ENCODE data around the gene VAMP3. TPM values are rescaled to one million over a fixed set of nuclear protein-coding genes. Genes with fewer than 3 reads are reported as not detected.
A peak's percentile ranks its signal among the peaks of the same experiment; 100 is the strongest.

VAMP3 gene
- total and polyA plus RNA-seq, 9 of the 15 experiments (the other 6 are each of a cell fraction or from before 2014, with no cell fraction given): 27.1 to 71.3 (median 47.5) TPM

- 0 out of 2 replicates have a peak, but pooled peaks have one; percentile 8 for TF ChIP-seq ATF7 (IDR thresholded peaks at IDR 0.05)
- TF ChIP-seq ZEB2 (IDR thresholded peaks at IDR 0.05): no peak
- no peak for TF ChIP-seq NR0B1 (IDR thresholded peaks at IDR 0.05; ENCODE audit: partially characterized antibody)
- 0 out of 2 replicates have a peak, but pooled peaks have one; percentile 20 for TF ChIP-seq RB1 (IDR thresholded peaks at IDR 0.05; ENCODE audit: low read depth)
- TF ChIP-seq ZNF384 (IDR thresholded peaks at IDR 0.05; ENCODE audit: low read depth, low read length): no peak
- no peak for TF ChIP-seq ZNF75A (CRISPR knock-in tag; IDR thresholded peaks at IDR 0.05)
- TF ChIP-seq ZNF76 (CRISPR knock-in tag; IDR thresholded peaks at IDR 0.05; ENCODE audit: borderline replicate concordance): no peak
- no peak for TF ChIP-seq ZNF224 (CRISPR knock-in tag; IDR thresholded peaks at IDR 0.05)
- peak; percentile 56 to 72; a peak in 3 of 4 replicates for TF ChIP-seq FOXK2 (conservative IDR thresholded peaks at IDR 0.05 in 1 of 2, IDR thresholded peaks at IDR 0.05 in 1 of 2; ENCODE audit: low read depth in 2 of 2)
Observed at GRCh38 chr1:7770669-7770996, 463 bp upstream of the VAMP3 start (continued).

GRCh38 chr1:7771823-7772299 is 765 bp downstream of the VAMP3 start:
- peak in 1 of 4 experiments; percentile 34 for DNase-seq (ENCODE audit: extremely low read depth in 1 of 4, low spot score in 3 of 4)
- Histone ChIP-seq H3K36me3 (ENCODE audit: control insufficient read depth, insufficient read depth, low read length) (peaks cover 31% of the 10 kb centered on the region), H3K9me1 (ENCODE audit: control insufficient read depth, insufficient read depth, low read length) (no peaks in the 10 kb centered on the region), H4K20me1 (replicated peaks; ENCODE audit: control insufficient read depth, insufficient read depth, low read length) (no peaks in the 10 kb centered on the region), H3K4me3 (peak overlapping the region; percentile 90), H3K27me3 (ENCODE audit: control insufficient read depth in 2 of 2, insufficient read depth in 2 of 2, low read length in 2 of 2) (no peaks in the 10 kb centered on the region), H3K9ac (ENCODE audit: insufficient read depth in 1 of 2, low read depth in 2 of 2, low read length in 2 of 2) (peak overlapping the region; percentile 82 to 93), H2AFZ (ENCODE audit: low read depth, low read length) (peak overlapping the region; percentile 79), H3K9me3 (replicated peaks; ENCODE audit: control insufficient read depth, insufficient read depth, low read depth, low read length) (no peaks in the 10 kb centered on the region), H3K4me1 (replicated peaks in 1 of 2; ENCODE audit: control insufficient read depth in 2 of 2, insufficient read depth in 2 of 2, low read length in 2 of 2) (peaks cover 9 to 17% of the 10 kb centered on the region in 2 experiments), H3K27ac (ENCODE audit: extremely low read depth, low read depth, low read length) (peak overlapping the region; percentile 77), H3K4me2 (ENCODE audit: insufficient read depth, low read length) (peak overlapping the region; percentile 96), H3K79me2 (ENCODE audit: control insufficient read depth, insufficient read depth, low read length) (peaks cover 40% of the 10 kb centered on the region)
- TF ChIP-seq ZNF324 (CRISPR knock-in tag; IDR thresholded peaks at IDR 0.05): no peak
- no peak for TF ChIP-seq ZNF445 (CRISPR knock-in tag; IDR thresholded peaks at IDR 0.05; ENCODE audit: low read depth)
- TF ChIP-seq FOXP4 (CRISPR knock-in tag; IDR thresholded peaks at IDR 0.05; ENCODE audit: borderline replicate concordance): peak; percentile 40; the same call in 1 of the 2 replicates
- intact Hi-C loops (cut with micrococcal nuclease) (no loop called here), in situ Hi-C loops (cut with MboI) (no loop called here)
- CTCF ChIA-PET (ENCODE audit: low intra/inter-chr PET ratio): no interaction called here
- FAIRE-seq: no peak
- no TSS peak for BruUV-seq (replicated peaks)
- no peak for ATAC-seq
- POLR2A ChIA-PET: interaction anchor here (0.6 to 1.4 kb wide), 4 partner anchors 10 to 106 kb away, joined by 3 to 5 read pairs (median 4); no protein-coding TSS in a partner anchor
- 2% methylated on average over 12 of the region's 12 CpGs for WGBS (ENCODE audit: insufficient coverage, low coverage, missing lambda C conversion rate)
